CD4-positive, alpha-beta T cell treated with Interleukin-17A for 1 hour (primary cell): ENCODE measurements around the gene TPRKB.
"Not testable (repeated sequence)": the region's sequence is repeated elsewhere in the genome, so short reads cannot be mapped to it uniquely, and the experiment has no call there.

Source experiments
- DNase-seq: peaks from one replicate; pipeline ENCODE4 v3.0.0-alpha.2; 2020

TPRKB gene

DNA sequence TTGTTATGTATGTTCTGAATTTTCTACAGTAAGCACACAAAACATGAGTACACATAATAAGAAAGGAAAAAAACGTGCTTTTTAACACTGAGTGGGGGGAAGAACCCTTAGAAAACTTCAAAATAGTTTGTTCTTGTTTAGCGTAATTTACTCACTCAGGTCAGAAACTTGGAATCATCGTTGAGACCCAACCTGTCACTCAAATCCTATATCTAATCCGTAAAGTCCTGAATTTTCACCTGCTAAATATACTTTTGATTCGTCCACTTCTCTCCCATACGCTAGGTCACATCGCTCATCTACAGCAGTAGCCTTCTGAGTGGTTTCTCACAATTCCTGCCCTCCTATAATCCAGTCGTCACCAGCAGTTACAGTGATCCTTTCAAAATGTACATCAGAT is 767 bp downstream of the TPRKB start:
- no peak for DNase-seq

DNA sequence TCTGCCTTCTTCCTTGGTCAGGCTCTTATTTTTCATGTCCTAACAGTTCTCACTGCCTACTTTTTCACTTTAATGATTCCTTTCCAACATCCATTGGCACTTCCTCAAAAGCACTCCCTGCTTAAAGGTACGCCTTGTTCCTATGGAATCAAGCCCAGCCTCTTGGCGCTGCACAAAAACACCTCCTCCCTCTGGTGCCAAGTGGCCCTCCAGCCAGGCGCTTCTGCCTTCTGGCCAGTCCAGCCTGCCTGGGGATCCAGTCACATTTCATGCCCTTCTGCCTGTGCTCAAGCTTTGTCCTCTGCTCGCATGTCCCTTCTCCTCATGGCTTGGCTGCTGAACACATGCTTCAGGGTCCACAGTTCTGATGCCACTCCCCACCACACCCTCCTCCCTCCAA is 6.3 kb downstream of the TPRKB start:
- DNase-seq: no peak

DNA sequence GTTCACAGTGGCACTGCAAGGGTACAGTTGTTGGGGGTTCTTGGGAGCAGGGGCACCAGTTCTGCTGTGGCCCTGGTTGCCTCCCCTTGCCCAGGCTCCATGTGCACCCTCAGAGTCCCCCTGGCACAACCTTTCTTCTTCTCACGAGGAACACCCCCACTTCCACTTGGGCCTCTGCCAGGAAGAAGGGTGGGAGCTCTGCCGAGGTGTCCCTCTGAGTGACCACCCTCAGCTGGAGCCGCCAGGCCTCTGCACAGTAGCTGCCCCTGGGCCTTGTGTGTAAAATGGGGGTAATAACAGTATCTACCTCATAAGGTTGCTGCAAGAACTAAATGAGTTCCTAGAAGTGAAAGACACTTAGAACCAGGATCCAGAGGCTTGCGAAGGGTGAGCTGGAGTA is 8.4 kb downstream of the TPRKB start:
- DNase-seq: no peak

DNA sequence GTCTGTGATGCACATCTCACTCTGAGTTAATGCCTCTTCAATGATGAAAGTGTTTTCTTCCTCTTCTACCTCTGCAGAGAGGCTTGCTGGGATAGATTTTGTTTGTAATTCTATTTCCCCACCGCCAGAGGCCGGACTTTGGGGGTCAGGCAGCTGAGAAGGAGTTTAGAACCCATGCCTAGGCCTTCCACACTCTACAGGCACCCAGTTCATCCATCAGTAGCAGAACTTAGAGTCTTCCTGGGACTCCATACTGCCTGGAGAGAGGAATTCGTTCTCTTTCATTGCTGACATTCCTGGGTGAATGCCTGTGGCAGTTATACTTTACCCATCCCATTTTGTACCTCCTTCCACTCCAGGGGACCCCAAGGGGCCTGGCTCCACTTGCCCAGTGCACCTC is 9.1 kb downstream of the TPRKB start:
- DNase-seq: no peak

DNA sequence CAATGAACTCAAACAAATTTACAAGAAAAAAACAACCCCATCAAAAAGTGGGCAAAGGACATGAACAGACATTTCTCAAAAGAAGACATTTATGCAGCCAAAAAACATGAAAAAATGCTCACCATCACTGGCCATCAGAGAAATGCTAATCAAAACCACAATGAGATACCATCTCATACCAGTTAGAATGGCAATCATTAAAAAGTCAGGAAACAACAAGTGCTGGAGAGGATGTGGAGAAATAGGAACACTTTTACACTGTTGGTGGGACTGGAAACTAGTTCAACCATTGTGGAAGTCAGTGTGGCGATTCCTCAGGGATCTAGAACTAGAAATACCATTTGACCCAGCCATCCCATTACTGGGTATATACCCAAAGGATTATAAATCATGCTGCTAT is 10.5 kb downstream of the TPRKB start:
- DNase-seq: not testable (repeated sequence)

DNA sequence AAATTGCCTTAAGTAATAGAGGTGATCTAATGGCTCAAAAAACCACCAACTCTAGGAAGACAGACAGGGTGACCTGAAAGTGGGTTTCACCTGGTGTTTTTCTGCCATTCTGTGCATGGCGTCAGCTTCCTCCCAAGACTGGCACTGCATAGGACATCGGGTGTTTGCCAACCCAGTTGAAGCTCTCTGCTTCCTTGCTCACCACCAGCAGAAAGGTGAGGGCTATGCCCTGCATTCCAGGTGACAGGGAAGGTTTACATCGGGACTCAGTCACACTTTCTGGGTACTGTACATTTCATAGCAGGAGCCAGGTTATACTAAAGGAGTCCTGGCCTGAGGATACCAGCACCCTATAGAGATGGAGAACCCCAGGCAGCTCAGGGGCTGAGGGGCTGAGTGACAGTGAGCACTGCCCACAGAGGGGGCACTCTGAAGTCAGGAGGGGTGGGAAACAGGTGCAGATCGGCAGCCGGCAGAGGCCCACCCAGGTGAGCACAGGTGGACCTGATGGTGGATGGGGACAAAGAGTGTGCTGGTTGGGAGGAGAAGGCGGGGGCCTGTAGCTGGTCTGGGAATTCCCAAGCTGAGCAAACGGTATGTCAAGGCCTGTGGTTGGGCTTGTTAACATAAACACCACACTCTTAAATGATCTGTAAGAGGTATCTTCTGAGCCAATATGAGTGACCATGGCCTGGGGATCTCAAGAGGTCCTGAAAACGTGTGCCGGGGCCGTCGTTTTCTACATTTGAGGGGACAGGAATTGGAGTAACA is 18.1 kb downstream of the TPRKB start:
- no peak for DNase-seq

DNA sequence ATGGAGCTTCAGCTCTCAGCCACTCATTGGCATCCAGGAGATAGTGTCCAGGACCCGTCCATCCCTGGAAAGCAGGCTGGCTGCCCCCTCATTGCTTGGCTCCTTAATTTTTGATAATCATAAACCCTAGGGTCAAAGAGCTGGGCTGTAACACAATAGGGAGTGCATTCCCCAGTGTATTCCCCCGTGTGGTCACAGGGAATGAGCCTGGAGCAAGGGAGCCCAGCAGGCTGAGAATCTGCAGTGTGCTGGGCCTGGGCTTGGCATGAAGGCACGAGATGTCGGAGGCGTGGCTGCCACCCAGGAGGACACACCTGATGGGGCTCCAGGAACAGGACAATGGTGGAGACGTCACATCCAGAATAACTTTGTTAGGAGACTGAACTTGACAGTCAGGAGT is 18.7 kb downstream of the TPRKB start:
- no peak for DNase-seq

DNA sequence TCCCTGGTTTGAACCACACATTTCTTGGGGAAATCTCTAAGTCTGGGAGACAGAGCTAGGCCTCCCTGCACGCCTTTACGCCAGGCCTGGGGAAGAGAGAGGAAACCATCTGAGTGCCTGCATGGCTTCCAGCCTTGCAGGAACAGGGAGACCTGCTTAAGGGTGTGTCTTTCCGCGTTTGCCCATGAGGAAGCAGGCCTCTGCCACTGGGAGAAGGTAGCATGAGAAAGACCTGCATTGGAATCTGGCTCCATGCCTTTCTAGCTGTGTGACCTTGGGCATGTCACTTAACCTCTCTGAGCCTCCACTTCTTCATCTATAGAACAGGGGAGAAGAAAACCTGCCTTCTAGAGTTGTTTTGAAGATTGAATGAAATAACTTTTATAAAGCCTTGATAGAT is 19.4 kb downstream of the TPRKB start:
- DNase-seq: not testable (repeated sequence)

DNA sequence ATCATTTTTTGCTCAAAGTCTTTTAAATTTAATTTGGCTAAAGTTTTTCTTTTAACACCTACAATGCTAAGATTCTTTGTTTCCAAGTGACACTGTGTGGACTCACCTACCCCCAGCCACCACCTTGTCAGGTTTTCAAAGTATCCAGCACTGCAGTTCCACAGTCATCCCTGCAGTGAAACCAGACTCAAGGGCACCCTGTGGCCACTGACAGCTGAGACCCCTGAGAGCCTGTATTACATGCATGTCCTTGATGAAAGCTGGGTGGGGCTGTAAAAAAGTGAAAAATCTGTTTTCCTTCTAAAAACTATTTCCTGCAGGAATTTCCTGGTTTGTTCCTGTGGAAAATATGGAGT is 19.9 kb downstream of the TPRKB start:
- no peak for DNase-seq

DNA sequence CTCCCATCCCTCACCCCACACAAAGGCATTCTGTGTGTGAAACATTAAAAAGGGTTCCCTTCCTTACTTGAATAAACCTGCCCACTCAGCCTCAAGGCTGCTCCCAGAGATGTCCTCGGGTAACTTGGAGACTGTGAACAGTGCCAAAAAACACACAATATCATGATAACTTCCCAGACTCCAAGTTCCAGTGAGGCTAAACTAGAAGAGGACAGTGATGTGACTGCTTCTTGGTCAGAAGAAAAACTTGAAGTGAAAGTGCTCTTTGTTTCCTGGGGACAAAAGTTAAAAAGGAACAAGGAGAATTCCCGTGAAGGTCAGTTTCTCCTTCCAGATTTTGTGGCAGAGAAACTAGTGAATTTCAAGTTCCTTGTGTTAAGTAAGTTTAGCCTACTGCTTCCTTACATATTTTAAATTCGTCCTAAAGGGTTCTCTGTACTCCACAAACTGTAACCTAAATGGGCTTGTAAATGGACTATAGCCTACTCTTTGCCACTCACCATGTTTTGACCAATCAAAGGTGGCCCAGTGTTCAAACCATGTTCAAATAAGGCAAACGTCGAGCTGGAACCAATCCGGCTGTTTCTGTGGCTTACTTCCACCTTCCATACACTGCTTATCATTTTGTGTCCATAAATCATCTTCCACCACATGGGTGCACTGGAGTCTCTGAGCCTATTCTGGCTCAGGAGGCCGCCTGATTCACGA is 20.4 kb downstream of the TPRKB start:
- DNase-seq: no peak

DNA sequence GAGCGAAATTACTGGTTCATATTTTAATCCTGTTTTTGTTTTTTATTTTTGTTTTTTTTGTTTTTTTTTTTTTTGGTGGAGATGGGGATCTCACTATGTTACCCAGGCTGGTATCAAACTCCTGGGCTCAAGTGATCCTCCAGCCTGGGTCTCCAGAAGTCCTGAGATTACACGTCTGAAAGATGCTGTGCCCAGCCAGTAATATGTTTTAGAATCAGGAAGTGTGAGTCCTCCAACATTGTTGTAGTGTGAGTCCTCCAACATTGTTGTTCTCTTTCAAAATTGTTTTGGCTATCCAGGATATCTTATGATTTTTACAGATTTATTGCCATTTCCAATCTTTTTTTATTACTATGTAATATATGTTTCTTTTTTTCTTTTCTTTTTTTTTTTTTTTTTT is 23.1 kb downstream of the TPRKB start:
- DNase-seq: no peak

DNA sequence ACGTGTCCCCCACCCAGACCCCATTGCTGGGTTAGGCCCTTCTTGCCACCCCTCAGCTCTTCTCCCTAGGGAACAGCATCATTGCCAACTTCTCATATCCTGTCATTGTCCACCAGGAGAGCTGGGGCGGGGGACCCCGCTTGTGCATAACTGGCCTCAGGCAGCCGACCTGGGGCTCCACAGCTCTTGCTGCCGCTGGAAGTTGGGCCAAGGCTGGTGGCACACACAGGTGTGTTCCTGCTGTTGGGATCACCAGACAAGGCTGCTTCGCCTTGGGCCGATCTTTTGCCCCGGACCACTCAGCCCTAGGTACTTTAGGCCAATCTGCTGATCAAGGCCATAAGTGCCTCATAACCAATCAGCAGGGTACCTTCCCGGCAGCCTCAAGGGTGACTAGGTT is 28.6 kb downstream of the TPRKB start:
- DNase-seq: no peak

DNA sequence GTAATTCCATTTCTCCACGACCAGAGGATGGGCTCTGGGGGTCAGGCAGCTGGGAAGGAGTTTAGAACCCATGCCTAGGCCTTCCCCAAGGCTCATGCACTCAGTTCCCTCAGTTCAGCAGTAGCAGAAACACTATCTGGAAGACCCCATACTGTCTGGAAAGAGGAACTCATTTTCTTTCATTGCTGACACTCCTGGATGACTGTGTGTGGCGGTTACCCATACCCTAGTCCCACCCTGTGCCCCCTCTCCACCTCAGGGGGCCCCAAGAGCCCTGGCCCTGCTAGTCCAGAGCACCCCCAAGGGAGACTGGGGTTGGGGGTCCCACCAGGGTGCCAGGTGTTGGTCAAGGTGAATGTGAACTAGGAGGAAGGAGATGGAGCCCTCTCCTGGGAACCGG is 29.5 kb downstream of the TPRKB start:
- no peak for DNase-seq

DNA sequence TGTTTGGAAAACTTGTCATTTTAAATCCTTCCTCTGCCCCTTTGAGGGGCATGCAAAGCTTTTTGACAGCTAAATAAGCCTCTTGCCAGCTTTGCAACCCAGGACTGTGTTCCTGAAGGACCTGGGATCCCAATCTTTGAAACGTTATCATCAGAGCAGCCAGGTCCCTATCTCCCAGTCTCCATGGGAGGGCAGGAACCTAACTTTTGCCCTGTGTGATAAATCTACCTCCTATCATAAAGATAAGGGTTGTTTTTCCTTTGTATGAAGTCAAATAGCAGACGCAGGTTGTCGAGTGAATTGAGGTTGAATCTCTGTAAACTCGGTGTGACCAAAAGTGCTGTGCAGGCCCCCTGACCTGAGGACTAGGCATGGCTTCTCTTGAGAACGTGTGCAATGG is 30.1 kb downstream of the TPRKB start:
- DNase-seq: no peak

DNA sequence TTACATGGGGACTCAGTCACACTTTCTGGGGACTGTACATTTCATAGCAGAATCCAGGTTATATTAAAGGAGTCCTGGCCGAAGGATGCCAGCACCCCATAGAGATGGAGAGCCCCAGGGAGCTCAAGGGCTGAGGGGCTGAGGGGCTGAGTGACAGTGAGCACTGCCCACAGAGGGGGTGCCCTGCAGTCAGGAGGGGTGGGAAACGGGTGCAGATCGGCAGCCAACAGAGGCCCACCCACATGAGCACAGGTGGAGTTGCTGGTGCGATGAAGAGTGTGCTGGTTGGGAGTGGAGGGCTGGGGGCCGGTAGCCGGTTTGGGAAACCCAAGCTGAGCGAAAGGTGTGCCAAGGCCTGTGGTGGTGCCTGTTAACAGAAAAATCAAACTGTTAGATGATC is 32.1 kb downstream of the TPRKB start:
- DNase-seq: no peak

DNA sequence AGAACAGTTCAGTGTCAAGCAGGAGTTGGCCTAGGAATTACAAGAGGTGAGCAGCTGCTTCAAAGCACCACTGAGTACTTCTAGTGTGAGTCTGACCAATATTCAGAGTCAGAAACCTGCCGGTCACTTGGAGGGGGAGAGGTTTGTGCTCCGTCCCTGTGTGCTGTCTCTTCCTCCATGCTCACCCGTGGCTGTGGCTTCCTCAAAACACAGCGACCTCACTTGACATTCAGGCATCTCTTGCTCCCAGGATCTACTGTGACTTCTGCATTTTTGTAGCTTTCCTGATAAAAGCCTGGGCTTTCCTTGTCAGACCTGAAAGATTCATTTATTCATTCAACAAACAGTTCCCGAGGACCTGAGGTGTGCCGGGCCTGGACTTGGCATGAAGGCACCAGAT is 32.9 kb downstream of the TPRKB start:
- no peak for DNase-seq

DNA sequence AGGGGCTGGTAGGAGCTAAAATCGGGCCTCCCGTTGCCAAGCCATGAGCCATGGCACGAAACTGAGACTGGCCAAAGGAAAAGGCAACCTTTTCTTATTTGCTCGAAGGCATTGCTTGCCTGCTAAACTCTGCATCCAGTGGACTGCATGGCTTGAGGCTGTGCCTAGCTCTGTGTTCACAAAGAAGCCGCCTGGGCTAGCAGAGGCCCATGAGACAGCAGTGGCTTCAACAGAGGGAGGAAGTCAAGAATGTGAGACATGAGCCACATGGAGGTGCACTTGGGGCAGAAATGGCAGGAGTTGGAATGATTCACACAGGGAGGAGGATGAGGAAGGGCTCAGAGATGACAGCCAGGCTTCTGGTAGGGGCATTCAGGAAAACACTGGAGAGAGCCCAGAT is 33.5 kb downstream of the TPRKB start:
- DNase-seq: no peak

DNA sequence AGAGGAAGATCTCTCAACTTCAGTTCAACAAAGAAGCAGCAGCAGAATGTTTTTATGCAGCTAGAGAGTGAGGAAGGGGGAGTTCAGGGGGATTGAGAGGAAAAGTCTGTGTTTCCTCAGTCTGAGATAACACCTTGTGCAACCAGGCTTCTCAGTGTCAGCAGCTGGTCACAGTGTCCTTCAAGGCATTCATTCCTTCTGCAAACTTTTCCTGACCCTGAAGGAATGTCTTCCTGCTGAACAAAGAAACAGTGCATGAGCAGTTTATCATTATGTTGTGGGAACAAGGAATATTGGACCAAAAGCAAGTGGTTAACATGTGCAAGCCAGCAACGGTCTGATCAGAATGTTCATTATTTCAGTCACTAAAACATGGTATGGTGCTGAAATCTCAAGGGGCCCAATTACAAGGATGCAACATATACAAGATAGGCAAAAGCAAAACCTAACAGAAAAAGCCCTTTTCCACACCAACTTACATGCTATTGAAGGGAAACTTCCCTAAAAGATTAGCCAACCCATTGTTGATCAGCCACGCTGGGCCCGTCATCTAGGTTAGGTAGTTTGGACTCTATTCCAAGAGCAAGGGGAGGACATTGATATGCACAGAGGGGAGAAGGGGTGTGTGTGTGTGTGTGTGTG is 34.2 kb downstream of the TPRKB start:
- not testable (repeated sequence) for DNase-seq

DNA sequence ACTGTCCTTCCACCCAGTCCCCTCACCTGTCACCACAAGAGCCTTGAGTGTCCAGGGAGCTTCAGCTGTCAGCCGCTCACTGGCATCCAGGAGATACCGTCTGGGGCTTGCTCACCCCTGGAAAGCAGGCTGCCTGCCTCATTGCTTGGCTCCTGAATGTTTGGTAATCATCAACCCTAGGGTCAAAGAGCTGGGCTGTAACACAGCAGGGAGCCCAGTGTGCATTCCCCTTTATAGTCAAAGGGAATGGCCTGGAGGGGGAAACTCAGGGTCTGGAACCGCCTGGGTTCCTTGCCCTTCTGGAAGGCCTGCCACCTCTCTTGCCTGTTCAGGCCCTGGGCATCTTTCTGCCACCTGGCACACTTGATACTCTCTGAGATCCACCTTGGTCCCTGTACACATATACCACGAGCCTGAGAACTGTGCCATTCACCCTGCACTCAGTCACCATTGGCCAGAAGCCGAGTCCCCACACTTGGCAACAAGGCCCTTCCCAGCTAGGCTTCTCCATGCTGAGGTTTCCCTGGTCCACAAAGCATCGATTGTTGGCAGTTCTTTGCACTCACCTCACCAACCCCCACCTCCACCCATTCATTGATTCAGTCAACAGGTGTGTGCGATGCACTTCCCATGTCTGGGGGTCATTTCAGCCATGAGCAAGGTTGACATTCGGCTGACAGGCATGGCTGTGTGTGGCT is 35.0 kb downstream of the TPRKB start:
- DNase-seq: no peak

DNA sequence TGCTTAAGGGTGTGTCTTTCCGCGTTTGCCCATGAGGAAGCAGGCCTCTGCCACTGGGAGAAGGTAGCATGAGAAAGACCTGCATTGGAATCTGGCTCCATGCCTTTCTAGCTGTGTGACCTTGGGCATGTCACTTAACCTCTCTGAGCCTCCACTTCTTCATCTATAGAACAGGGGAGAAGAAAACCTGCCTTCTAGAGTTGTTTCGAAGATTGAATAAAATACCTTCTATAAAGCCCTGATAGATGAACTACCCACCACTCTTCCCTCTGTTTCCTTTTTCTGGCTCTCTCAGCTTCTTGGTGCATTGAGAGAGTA is 35.7 kb downstream of the TPRKB start:
- not testable (repeated sequence) for DNase-seq

DNA sequence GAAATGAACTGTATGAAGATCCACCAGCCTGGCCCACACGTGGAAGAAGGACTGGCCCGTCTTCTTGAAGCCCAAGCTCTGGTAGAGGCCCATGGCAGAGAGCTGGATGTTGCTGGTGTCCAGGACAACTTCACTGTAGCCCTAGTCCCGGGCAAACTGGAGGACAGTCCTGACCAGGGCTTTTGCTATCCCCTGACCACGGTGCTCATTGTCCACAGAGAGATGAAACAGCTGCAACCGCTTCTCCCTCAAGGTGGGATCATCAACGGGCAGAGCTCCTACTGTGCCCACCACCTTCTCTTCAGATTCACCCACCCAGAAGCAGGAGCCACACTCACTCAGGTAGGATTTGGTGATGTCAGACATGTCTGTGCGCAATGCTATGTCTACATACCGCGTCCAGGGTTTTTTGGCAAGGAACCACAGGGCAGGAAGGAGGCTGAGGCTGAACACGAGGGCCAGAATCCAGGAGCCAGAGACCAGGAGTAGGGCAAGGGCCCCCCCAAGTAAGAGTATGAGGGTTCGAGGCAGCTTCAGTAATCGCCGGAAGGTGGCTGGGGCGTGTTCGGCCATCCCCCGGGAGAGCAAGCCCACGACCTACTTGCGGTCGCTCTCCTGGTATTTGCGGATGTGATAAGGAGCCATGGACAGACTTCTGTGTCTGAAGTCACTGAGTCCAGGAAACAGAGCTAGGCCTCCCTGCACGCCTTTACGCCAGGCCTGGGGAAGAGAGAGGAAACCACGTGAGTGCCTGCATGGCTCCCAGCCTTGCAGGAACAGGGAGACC is 36.3 kb downstream of the TPRKB start:
- DNase-seq: no peak

DNA sequence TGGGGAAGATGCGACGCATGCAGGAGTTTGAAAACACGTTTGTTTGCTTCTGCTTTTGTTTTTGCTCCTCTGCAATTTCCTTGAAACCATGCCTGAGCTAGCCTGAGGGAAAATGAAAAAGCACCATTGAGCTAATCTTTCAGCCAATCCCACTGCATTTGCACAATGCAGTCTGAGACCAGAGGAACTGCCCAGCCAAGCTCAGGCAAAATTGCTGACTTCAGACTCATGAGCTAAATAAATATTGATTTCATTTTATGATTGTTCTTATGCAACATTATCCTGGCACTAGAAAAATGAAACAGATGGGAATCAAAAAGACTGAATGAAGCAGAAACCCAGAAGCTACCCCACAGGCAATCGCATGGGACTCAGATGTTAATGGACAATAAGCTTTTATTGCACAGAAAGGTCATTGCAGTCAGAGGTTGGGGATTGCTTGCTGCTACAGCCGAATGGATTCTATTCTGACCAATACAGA is 37.0 kb downstream of the TPRKB start:
- no peak for DNase-seq

DNA sequence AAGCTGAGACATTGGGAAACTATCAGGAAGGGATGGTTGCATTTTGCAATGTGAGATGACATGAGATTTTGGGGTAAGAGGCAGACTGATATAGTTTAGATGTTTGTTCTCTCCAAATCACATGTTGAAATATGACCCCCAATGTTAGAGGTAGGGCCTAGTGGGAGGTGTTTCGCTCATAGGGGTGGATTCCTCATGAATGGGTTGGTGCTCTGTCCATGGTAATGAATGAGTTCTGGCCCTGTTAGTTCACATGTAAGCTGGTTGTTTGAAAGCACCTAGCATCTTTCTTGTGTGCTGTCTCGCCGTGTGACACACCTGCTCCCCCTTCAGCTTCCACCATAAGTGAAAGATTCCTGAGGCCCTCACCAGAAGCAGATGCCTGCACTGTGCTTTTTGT is 37.7 kb downstream of the TPRKB start:
- no peak for DNase-seq
